Kasumi-1 (cell line): ENCODE results near the gene SPATA32.

Experiments used
- DNase-seq, 2 experiments: peaks; one replicate each; lab custom pipeline; 2025; lab: John Stamatoyannopoulos, UW

The SPATA32 gene

GRCh38 chr17:45246861-45247428 is 14.9 kb downstream of the SPATA32 start:
- peak in 1 of 2 experiments; percentile 78 for DNase-seq

- DNase-seq, result no peak
Measured at GRCh38 chr17:45246338-45246737, 15.6 kb downstream of the SPATA32 start.

GRCh38 chr17:45244725-45245656 is 16.9 kb downstream of the SPATA32 start:
- no peak for DNase-seq

GRCh38 chr17:45243750-45244149 is 18.1 kb downstream of the SPATA32 start:
- DNase-seq, result no peak

DNA sequence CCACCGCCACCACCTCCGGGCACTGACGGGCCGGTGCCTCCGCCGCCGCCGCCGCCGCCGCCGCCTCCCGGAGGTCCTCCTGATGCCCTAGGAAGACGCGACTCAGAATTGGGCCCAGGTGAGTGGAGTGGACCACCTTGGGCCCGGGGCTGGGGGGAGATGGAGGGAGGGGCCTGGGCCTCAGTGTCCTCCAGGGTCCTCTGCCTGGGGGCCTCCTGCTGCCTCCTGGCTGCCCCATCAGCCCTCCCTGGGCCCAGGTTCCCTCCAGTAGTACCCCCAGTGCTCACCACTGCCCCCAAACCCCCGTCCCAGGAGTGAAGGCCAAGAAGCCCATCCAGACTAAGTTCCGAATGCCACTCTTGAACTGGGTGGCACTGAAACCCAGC is 19.9 kb downstream of the SPATA32 start:
- no peak for DNase-seq

GRCh38 chr17:45241328-45242028 is 20.4 kb downstream of the SPATA32 start:
- no peak for DNase-seq

- DNase-seq, result no peak
Measured at GRCh38 chr17:45240905-45241327, 21.0 kb downstream of the SPATA32 start.

DNA sequence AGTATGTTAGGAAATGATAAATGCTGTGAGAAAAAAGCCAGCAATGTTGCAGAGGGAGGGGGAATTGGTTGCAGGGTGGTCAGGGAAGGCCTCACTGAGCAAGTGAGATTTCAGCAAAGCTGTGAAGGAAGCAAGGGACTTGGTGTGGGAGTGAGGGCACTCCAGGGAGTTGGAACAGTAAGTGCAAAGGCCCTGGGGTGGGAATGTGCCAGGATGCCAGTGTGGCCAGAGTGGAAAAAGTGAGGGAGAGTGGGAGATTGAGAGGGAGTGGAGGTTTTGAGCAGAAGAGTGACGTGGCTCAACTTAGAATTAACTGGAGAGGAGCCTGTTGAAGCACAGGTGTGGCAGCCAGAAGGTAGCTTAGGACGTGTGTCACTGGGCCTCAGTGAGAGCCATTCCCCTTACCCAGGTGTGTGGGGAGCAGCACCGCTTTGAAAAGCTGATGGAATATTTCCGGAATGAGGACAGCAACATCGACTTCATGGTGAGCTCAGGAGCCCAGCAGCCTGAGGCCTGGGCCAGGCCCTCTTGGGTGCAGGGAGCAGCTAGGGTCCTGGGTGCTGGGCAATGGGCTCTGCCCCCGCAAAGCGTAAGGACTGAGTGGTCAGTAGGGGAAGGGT is 23.6 kb downstream of the SPATA32 start:
- DNase-seq, result no peak

DNA sequence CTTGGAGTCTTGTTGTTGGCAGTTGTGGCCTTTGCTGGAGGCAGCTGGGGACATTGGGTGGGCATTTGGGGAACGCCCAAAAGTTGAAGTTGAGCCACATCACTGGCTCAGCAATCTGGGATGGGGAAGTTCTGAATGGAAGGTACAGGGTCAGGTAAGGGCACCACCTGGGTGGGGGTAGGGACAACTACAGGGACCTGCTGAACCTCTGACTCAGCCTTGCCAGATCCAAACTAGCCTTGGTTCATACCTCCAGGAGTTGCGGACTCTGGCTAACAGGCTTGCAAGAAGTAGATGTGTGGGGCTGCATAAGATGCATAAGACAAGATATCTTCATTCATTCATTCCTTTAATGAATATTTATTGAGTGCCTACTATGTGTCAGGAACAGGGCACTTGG is 24.2 kb downstream of the SPATA32 start:
- no peak for DNase-seq

- DNase-seq, result no peak
Measured at GRCh38 chr17:45236282-45236606, 25.6 kb downstream of the SPATA32 start.

- peak; percentile 70 to 85 for DNase-seq
Measured at GRCh38 chr17:45235416-45236281, 26.2 kb downstream of the SPATA32 start.

DNA sequence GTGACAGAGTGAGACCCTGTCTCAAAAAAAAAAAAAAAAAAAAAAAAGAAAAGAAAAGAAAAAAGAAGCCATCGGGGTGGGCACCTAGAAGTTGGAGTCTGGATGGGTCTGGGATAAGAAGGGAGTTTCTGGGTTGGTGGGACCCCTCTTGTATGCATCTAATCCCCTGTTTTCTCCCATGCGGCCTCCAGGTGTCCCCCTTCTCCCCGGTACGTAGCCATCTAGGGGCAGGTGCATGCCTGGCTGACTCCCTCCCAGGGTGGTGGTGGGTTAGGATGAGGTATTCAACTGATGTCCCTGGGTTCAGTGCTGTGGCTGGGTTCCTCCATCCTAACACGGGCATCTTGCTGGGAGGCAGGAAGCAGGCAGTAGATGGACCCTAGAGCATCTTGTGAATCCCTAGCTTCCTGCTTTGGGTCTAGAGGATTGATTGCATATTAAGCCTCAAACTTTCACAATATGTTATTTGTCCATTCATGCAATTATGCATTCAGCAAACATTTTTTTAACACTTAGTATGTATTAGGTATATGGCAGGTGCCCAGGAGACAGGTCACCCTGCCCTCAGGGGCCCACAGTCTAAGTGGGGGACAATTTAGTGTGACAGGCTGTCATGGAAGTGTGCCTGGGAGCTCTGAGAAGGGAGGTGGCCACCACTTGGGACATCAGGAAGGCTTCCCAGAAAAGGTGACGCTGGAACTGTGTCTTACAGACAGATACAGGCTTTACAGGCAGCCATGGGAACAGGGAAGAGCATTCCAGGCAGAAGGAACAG is 27.1 kb downstream of the SPATA32 start:
- peak in 1 of 2 experiments; percentile 50 for DNase-seq

- DNase-seq, result no peak
Measured at GRCh38 chr17:45233423-45233924, 28.4 kb downstream of the SPATA32 start.

DNA sequence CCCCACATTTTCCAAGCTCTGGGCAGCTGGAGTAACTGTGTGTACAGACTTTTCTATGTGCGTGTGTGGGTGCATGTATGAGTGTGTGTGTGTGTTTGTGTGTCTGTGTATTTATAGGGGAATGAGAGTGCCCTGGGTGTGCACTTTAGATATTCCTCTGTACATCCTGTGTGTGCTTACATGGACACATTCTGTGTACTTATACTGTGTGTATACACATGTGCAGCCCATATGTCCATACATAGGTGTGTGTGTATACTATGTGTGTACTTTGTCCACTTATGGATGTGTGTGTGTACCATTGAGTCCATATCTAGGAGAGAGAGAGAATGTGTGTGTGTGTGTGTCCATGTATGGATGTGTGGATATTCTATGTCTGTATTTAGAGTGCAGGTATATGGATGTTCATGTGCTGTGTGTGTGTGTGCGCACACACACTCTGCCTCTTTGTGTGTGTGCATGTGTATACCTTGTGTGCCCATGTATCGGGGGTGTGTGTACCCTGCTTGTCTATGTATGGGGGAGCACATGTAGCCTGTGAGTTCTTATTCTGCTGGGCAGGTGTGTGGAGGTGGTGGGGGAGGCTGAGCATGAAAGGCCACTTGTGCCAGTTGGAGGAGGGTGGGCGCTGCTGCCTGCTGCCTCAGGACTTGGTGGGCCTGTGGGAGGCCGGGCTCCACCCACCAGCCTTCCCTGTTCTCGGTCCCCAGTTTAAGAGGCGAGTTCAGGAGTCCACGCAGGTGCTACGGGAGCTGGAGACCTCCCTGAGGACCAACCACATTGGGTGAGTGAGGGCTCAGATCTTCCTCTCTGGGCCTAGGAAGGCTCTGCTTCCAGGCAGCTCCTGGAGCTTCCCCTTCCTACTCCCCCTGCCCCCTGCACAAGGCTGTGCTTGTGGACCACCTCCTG is 29.1 kb downstream of the SPATA32 start:
- DNase-seq, result no peak

DNA sequence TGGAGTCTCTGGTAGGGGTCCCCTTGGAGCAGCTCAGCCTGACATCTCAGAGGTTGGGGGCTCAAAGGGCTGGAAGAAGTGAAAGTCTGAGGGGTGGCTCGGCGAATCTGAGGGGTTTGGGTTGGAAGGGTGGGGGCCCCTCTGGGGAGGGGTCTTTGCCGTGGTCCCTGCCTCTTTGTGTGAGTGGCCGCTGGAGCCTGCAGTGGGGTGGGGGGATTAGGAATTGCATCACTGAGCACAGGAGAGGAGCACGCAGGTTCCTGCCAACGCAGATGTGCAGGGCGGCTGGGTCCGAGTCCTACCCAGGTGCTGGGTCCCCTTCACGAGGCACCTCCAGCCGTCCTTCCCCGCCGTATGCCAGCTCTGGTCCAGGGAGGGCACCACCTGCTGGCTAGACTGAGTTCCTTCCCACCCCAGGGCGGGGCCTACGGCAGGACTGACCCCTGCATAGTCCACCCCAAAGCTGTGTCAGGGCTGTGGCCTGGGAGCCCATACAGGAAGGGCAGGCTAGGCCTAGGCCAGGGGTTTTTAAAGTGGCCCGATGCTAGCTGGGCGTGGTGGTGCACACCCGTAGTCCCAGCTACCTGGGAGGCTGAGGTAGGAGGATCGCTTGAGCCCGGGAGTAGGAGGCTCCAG is 30.3 kb downstream of the SPATA32 start:
- no peak for DNase-seq

- no peak for DNase-seq
Measured at GRCh38 chr17:45230787-45231480, 31.0 kb downstream of the SPATA32 start.

DNA sequence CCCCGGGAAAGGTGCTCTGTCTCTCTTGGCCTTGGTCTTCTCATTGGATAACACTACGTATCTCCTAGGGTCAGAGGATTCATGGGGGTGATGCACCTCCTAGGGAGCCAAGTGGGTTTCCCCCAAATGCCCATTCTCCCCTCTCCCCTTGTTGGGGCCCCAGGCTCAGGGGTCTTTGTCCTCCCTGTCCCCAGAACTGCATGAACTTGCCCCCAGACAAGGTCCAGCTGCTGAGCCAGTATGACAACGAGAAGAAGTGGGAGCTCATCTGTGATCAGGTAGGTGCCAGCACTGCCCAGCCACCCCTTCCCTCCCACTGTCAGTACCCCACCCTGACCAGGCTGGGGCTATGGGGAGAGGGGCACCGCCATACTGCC is 31.5 kb downstream of the SPATA32 start:
- DNase-seq, result no peak

- no peak for DNase-seq
Measured at GRCh38 chr17:45229681-45230409, 32.0 kb downstream of the SPATA32 start.
